Neural progenitor cell (in vitro differentiated cells): Measurements from ENCODE around the gene PLOD1. TPM values are rescaled to one million over a fixed set of nuclear protein-coding genes. Genes with fewer than 3 reads are reported as not detected.
"Not testable (repeated sequence)": the region's sequence is repeated elsewhere in the genome, so short reads cannot be mapped to it uniquely, and the experiment has no call there.

ENCODE experiments used
- DNase-seq: peaks from one replicate; pipeline ENCODE4 v3.0.0-alpha.2; 2016; ENCODE audit warnings: low spot score
- H2AFZ ChIP-seq: fragments of 200-600 bp; sonication (generic); replicated peaks from 2 replicates; pipeline ENCODE4 v1.6.1; 2016; ENCODE audit warnings: antibody characterized with exemption
- H3F3A ChIP-seq: fragments of 200-600 bp; sonication (generic); 2 replicates; pipeline ENCODE4 v1.6.1; 2016; ENCODE audit warnings: antibody characterized with exemption, low read depth
- H3K27ac ChIP-seq: fragments of 200-600 bp; sonication (generic); 2 replicates; pipeline ENCODE4 v1.5.1; 2016; ENCODE audit warnings: mild to moderate bottlenecking
- H3K27me3 ChIP-seq: fragments of 200-600 bp; sonication (generic); 2 replicates; pipeline ENCODE4 v1.6.1; 2016; ENCODE audit warnings: mild to moderate bottlenecking, moderate library complexity
- H3K36me3 ChIP-seq: fragments of 200-600 bp; sonication (generic); 2 replicates; pipeline ENCODE4 v1.5.1; 2016
- H3K4me1 ChIP-seq: fragments of 200-600 bp; sonication (generic); 2 replicates; pipeline ENCODE4 v1.6.1; 2016; ENCODE audit warnings: mixed run types
- H3K4me2 ChIP-seq: fragments of 200-600 bp; sonication (generic); 2 replicates; pipeline ENCODE4 v1.6.1; 2016
- H3K4me3 ChIP-seq: fragments of 200-600 bp; sonication (generic); 2 replicates; pipeline ENCODE4 v1.5.1; 2016
- H3K79me2 ChIP-seq: fragments of 200-600 bp; sonication (generic); 2 replicates; pipeline ENCODE4 v1.6.1; 2016; ENCODE audit warnings: low read depth
- H3K9ac ChIP-seq: fragments of 200-600 bp; sonication (generic); 2 replicates; pipeline ENCODE4 v1.6.1; 2016
- H3K9me3 ChIP-seq: fragments of 200-600 bp; sonication (generic); 2 replicates; pipeline ENCODE4 v1.5.1; 2016; ENCODE audit warnings: low read depth
- H4K20me1 ChIP-seq: fragments of 200-600 bp; sonication (generic); 2 replicates; pipeline ENCODE4 v1.6.1; 2016; ENCODE audit warnings: low read depth
- H3K27ac Mint-ChIP-seq: 3 replicates; pipeline ENCODE4 v1.8.0; 2021; ENCODE audit warnings: mixed read lengths
- H3K27me3 Mint-ChIP-seq: 2 replicates; pipeline ENCODE4 v1.8.0; 2022; ENCODE audit warnings: low read depth, mild to moderate bottlenecking, inconsistent platforms, moderate library complexity, mixed read lengths; ENCODE audit not compliant: insufficient read depth
- H3K36me3 Mint-ChIP-seq: 3 replicates; pipeline ENCODE4 v1.8.0; 2021; ENCODE audit warnings: mixed read lengths
- H3K4me1 Mint-ChIP-seq: 3 replicates; pipeline ENCODE4 v1.8.0; 2021; ENCODE audit warnings: mixed read lengths
- H3K4me3 Mint-ChIP-seq: 3 replicates; pipeline ENCODE4 v1.8.0; 2021; ENCODE audit warnings: mild to moderate bottlenecking, moderate library complexity, mixed read lengths
- H3K9me3 Mint-ChIP-seq: 3 replicates; pipeline ENCODE4 v1.8.0; 2020; ENCODE audit warnings: mixed read lengths
- EZH2 ChIP-seq: fragments of 200-600 bp; sonication (generic); IDR thresholded peaks from 2 replicates; pipeline ENCODE4 v1.6.1; 2017; ENCODE audit warnings: antibody characterized with exemption, mild to moderate bottlenecking, moderate library complexity
- EZH2phosphoT487 ChIP-seq: fragments of 200-600 bp; sonication (generic); IDR thresholded peaks from 2 replicates; pipeline ENCODE4 v1.6.1; 2017; ENCODE audit warnings: antibody characterized with exemption
- total RNA-seq: library from RNA; depleted of rRNA; stranded (reverse); fragments of >200 nt; gene quantifications from 2 replicates; pipeline ENCODE4 v1.2.3, GENCODE V29; 2015; ENCODE audit warnings: low replicate concordance
- TF ChIP-seq, protein P1 (sequence below): fragments of 200-600 bp; sonication (generic); IDR thresholded peaks from 2 replicates; pipeline ENCODE4 v1.5.1; 2017; ENCODE audit warnings: antibody characterized with exemption, mild to moderate bottlenecking

The PLOD1 gene
- total RNA-seq, 1 donor from 2014 or later = 27.2 TPM

DNA sequence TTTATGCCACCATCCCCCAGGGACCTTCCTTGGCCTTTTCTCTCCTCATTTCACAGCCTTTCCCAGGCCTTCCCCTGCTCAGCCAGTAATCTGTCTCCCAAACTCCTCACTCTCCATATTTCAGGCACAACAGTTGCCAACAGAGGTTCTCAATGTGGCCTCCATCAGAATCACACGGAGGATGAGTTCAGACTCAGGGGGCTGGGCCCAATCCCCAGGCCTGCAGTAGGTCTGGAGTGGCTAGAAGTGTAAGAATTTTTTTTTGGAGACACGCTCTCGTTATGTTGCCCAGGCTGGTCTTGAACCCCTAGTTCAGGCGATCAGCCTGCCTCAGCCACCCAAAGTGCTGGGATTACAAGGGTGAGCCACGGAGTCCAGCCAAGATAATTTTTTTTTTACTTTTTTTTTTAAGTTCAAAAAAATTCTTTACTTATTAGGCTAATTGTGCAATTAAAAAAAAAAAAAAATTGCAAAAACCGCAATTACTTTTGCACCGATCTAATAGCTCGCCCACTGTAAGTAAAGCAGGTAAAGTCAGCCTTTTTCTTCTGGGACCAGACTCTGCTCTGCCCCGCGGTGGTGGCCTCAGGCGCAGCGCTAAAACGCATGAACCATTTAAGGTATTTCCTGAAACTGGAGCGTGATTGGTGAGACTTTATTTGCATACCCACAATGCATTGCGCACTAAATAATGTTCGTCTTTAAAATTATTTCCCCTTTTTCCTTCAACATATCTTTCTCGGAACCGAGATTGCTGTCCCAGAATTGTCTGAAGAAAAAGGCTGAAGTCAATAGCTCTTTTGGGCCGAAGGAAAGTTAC, 27.0 kb upstream of the PLOD1 start:
- H3K27me3 ChIP-seq = no peaks in the 10 kb centered on the region
- peak overlapping the region; percentile 64 for H3K4me2 ChIP-seq
- H3K27me3 Mint-ChIP-seq = peaks cover 14% of the 10 kb centered on the region
- no peaks in the 10 kb centered on the region for H3K79me2 ChIP-seq
- H3K27ac ChIP-seq = peak overlapping the region; percentile 100
- H3K4me3 Mint-ChIP-seq = peak overlapping the region; percentile 89
- peak overlapping the region; percentile 64 for H2AFZ ChIP-seq
- H3K9me3 ChIP-seq = no peaks in the 10 kb centered on the region
- peak overlapping the region; percentile 100 for H3K27ac Mint-ChIP-seq
- H3K9me3 Mint-ChIP-seq = no peaks in the 10 kb centered on the region
- H3K36me3 ChIP-seq = no peaks in the 10 kb centered on the region
- no peaks in the 10 kb centered on the region for H4K20me1 ChIP-seq
- peak overlapping the region; percentile 38 for H3K4me3 ChIP-seq
- H3K4me1 ChIP-seq = no peaks in the 10 kb centered on the region
- peak overlapping the region; percentile 96 for H3K9ac ChIP-seq
- no peaks in the 10 kb centered on the region for H3K36me3 Mint-ChIP-seq
- peaks cover 25% of the 10 kb centered on the region for H3K4me1 Mint-ChIP-seq
- TF ChIP-seq EZH2phosphoT487 (no peak), EZH2 (no peak)
- TF ChIP-seq, protein P1, sequence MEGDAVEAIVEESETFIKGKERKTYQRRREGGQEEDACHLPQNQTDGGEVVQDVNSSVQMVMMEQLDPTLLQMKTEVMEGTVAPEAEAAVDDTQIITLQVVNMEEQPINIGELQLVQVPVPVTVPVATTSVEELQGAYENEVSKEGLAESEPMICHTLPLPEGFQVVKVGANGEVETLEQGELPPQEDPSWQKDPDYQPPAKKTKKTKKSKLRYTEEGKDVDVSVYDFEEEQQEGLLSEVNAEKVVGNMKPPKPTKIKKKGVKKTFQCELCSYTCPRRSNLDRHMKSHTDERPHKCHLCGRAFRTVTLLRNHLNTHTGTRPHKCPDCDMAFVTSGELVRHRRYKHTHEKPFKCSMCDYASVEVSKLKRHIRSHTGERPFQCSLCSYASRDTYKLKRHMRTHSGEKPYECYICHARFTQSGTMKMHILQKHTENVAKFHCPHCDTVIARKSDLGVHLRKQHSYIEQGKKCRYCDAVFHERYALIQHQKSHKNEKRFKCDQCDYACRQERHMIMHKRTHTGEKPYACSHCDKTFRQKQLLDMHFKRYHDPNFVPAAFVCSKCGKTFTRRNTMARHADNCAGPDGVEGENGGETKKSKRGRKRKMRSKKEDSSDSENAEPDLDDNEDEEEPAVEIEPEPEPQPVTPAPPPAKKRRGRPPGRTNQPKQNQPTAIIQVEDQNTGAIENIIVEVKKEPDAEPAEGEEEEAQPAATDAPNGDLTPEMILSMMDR = peak; percentile 78
- H3F3A ChIP-seq = peaks cover 36% of the 10 kb centered on the region
- peak; percentile 96 for DNase-seq

DNA sequence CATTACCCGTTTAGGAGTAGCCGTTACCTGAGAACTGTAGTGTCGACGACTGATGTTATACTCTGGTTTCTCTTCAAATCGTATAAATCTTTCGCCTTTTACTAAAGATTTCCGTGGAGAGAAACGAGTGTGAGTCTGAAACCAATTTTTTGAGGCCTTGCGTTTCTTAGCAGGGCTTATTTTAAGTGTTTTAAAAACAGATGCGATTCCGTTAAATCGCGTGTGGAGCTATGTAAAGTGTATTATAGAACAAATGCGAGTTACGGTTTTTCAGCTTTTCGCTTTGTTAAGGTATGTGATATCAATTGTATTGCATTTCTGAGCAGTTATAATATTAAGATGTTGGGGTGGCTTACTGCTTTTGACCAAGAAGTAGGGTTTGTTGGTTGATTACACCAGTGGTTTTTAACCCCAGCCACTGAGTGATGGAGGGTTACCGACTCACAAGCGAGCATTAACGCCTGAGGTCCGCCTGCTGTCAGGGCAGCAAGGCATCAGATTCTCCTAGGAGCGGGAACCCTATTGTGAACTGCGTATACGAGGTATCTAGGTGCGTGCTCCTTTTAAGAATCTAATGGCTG, 26.3 kb upstream of the PLOD1 start:
- H3K4me1 Mint-ChIP-seq = peaks cover 29% of the 10 kb centered on the region
- H3K27me3 Mint-ChIP-seq = peaks cover 14% of the 10 kb centered on the region
- DNase-seq = peak; percentile 94
- H3K9ac ChIP-seq = peak overlapping the region; percentile 96
- H3K27me3 ChIP-seq = no peaks in the 10 kb centered on the region
- no peaks in the 10 kb centered on the region for H3K9me3 Mint-ChIP-seq
- no peaks in the 10 kb centered on the region for H3K9me3 ChIP-seq
- H3K4me1 ChIP-seq = no peaks in the 10 kb centered on the region
- TF ChIP-seq, protein P1 = no peak
- TF ChIP-seq EZH2phosphoT487 (no peak), EZH2 (no peak)
- H3K79me2 ChIP-seq = no peaks in the 10 kb centered on the region
- H3K4me2 ChIP-seq = peak overlapping the region; percentile 64
- no peak overlapping the region for H2AFZ ChIP-seq
- H3K36me3 ChIP-seq = no peaks in the 10 kb centered on the region
- peak overlapping the region; percentile 100 for H3K27ac Mint-ChIP-seq
- H3K4me3 ChIP-seq = peak overlapping the region; percentile 38
- peak overlapping the region; percentile 100 for H3K27ac ChIP-seq
- peaks cover 36% of the 10 kb centered on the region for H3F3A ChIP-seq
- H3K36me3 Mint-ChIP-seq = no peaks in the 10 kb centered on the region
- H3K4me3 Mint-ChIP-seq = peak overlapping the region; percentile 89
- no peaks in the 10 kb centered on the region for H4K20me1 ChIP-seq

DNA sequence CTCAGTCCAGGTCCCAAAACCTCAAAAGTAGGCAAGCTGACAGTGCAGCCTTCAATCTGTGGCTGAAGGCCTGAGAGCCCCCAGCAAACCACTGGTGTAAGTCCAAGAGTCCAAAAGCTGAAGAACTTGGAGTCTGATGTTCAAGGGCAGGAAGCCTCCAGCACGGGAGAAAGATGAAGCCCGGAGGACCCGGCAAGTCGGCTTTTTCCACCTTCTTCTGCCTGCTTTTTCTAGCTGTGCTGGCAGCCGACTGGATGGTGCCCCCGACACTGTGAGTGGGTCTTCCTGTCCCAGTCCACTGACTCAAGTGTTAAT, 23.6 kb upstream of the PLOD1 start:
- peaks cover 15% of the 10 kb centered on the region for H3K27me3 Mint-ChIP-seq

DNA sequence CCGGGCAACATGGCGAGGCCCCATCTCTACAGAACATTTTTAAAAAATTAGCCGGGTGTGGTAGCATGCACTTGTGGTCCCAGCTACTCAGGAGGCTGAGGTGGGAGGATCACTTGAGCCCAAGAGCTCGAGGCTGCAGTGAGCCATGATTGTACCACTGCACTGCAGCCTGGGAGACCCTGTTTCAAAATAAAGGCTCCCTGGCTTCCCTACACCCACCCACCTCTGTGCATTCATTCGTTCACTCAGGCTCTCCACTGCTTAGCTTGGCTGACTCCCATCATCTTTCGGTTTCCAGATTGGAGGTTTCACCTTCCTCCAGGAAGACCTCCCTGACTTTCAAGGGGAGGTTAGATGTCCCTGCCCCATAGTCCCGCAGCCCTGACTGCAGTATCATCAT, 22.5 kb upstream of the PLOD1 start:
- DNase-seq = no peak
- peak overlapping the region; percentile 93 for H3K27ac Mint-ChIP-seq
- peaks cover 9% of the 10 kb centered on the region for H3K4me1 ChIP-seq
- no peaks in the 10 kb centered on the region for H4K20me1 ChIP-seq
- H3K79me2 ChIP-seq = no peaks in the 10 kb centered on the region
- no peak overlapping the region for H3K27ac ChIP-seq
- no peak overlapping the region for H3K4me3 ChIP-seq
- peaks cover 17% of the 10 kb centered on the region for H3K27me3 Mint-ChIP-seq
- H3F3A ChIP-seq = peaks cover 44% of the 10 kb centered on the region
- peaks cover 38% of the 10 kb centered on the region for H3K4me1 Mint-ChIP-seq
- H3K9me3 ChIP-seq = no peaks in the 10 kb centered on the region
- H3K9ac ChIP-seq = no peak overlapping the region
- H3K9me3 Mint-ChIP-seq = no peaks in the 10 kb centered on the region
- no peak overlapping the region for H3K4me2 ChIP-seq
- H2AFZ ChIP-seq = no peak overlapping the region
- H3K36me3 ChIP-seq = no peaks in the 10 kb centered on the region
- H3K4me3 Mint-ChIP-seq = no peak overlapping the region
- TF ChIP-seq, protein P1 = no peak
- H3K36me3 Mint-ChIP-seq = no peaks in the 10 kb centered on the region
- H3K27me3 ChIP-seq = no peaks in the 10 kb centered on the region

More for the DNA sequence above, 23.6 kb upstream of the PLOD1 start:
- DNase-seq, H3K4me3 ChIP-seq, H3K36me3 Mint-ChIP-seq, H3K36me3 ChIP-seq, H3K4me1 ChIP-seq, H4K20me1 ChIP-seq, H3K9ac ChIP-seq, H3K79me2 ChIP-seq, H3K27ac ChIP-seq, H3K27me3 ChIP-seq, H3K9me3 ChIP-seq, H2AFZ ChIP-seq, H3K4me2 ChIP-seq, H3K9me3 Mint-ChIP-seq: not testable (repeated sequence)
- peak overlapping the region; percentile 93 for H3K27ac Mint-ChIP-seq
- peaks cover 39% of the 10 kb centered on the region for H3K4me1 Mint-ChIP-seq
- H3F3A ChIP-seq = peaks cover 45% of the 10 kb centered on the region
- peak overlapping the region; percentile 71 for H3K4me3 Mint-ChIP-seq

DNA sequence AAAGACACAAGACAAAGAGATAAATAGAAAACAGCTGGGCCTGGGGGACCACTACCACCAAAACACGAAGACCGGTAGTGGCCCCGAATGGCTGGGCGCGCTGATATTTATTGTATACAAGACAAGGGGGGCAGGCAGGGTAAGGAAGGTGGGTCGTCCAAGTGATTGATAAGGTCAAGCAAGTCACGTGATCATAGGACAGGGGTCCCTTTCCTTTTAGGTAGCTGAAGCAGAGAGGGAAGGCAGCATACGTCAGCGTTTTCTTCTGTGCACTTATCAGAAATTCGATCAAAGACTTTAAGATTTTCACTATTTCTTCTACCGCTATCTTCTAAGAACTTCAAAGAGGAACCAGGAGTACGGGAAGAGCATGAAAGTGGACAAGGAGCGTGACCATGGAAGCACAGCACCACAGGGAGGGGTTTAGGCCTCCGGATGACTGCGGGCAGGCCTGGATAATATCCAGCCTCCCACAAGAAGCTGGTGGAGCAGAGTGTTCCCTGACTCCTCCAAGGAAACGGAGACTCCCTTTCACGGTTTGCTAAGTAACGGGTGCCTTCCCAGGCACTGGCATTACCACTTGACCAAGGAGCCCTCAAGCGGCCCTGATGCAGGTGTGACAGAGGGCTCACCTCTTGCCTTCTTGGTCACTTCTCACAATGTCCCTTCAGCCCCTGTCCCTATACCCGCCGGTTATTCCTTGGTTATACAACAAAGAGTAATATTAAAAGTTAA, 21.9 kb upstream of the PLOD1 start:
- H3K27me3 ChIP-seq, H3K79me2 ChIP-seq, H3K4me3 Mint-ChIP-seq, H3K4me3 ChIP-seq, H2AFZ ChIP-seq, H3K36me3 Mint-ChIP-seq, H3K9me3 ChIP-seq, DNase-seq, H3K36me3 ChIP-seq, H3K27ac ChIP-seq, H3K4me2 ChIP-seq, H4K20me1 ChIP-seq, H3K4me1 ChIP-seq, H3K9me3 Mint-ChIP-seq, H3K9ac ChIP-seq: not testable (repeated sequence)
- peaks cover 40% of the 10 kb centered on the region for H3F3A ChIP-seq
- peak overlapping the region; percentile 93 for H3K27ac Mint-ChIP-seq
- peaks cover 33% of the 10 kb centered on the region for H3K4me1 Mint-ChIP-seq
- peaks cover 18% of the 10 kb centered on the region for H3K27me3 Mint-ChIP-seq
